ENCODE results near the gene PNMA6E. TPM values are rescaled to one million over a fixed set of nuclear protein-coding genes. Genes with fewer than 3 reads are reported as not detected.
"Not testable (repeated sequence)": the region's sequence is repeated elsewhere in the genome, so short reads cannot be mapped to it uniquely, and the experiment has no call there.

PNMA6E gene
- total RNA-seq, 2 experiments from 2014 or later, result not detected

GRCh38 chrX:153384973-153385372 lies 16.2 kb downstream of the PNMA6E start:
- H3K27ac Mint-ChIP-seq; POLR2A ChIA-PET; H3K4me3 Mint-ChIP-seq; H3K27me3 Mint-ChIP-seq; DNase-seq; H3K36me3 Mint-ChIP-seq; H3K9me3 Mint-ChIP-seq; H3K4me1 Mint-ChIP-seq (ENCODE audit: low read depth): not testable (repeated sequence)
- intact Hi-C loops (cut with micrococcal nuclease), result loop anchor here (5.0 kb wide), 1 partner anchor 353 kb away; no protein-coding TSS in a partner anchor
- CTCF ChIA-PET, result interaction anchor here (1.7 kb wide), 1 partner anchor 14 kb away, joined by 4 read pairs; no protein-coding TSS in a partner anchor

- no peak overlapping the region for H3K27ac Mint-ChIP-seq
- no peak for DNase-seq
- no peaks in the 10 kb centered on the region for H3K9me3 Mint-ChIP-seq
- no peak overlapping the region for H3K4me3 Mint-ChIP-seq
- intact Hi-C loops (cut with micrococcal nuclease), result loop anchor here (5.0 kb wide), 1 partner anchor 352 kb away; no protein-coding TSS in a partner anchor
- POLR2A ChIA-PET, result no interaction called here
- no peaks in the 10 kb centered on the region for H3K27me3 Mint-ChIP-seq
- CTCF ChIA-PET, result no interaction called here
- no peaks in the 10 kb centered on the region for H3K4me1 Mint-ChIP-seq (ENCODE audit: low read depth)
- H3K36me3 Mint-ChIP-seq, result no peaks in the 10 kb centered on the region
Measured at GRCh38 chrX:153384390-153384789, 16.8 kb downstream of the PNMA6E start.

- intact Hi-C loops (cut with micrococcal nuclease), result loop anchor here (5.0 kb wide), 1 partner anchor 351 kb away; no protein-coding TSS in a partner anchor
- ChIA-PET CTCF (no interaction called here), POLR2A (no interaction called here)
- DNase-seq, result no peak
- no peaks in the 10 kb centered on the region for H3K9me3 Mint-ChIP-seq
- no peak overlapping the region for H3K27ac Mint-ChIP-seq
- no peaks in the 10 kb centered on the region for H3K4me1 Mint-ChIP-seq (ENCODE audit: low read depth)
- H3K4me3 Mint-ChIP-seq, result no peak overlapping the region
- H3K36me3 Mint-ChIP-seq, result no peaks in the 10 kb centered on the region
- no peaks in the 10 kb centered on the region for H3K27me3 Mint-ChIP-seq
Measured at GRCh38 chrX:153382563-153383482, 18.3 kb downstream of the PNMA6E start.

GRCh38 chrX:153381684-153382532 lies 19.2 kb downstream of the PNMA6E start:
- POLR2A ChIA-PET, result no interaction called here
- CTCF ChIA-PET, result interaction anchor here (0.9 to 1.2 kb wide), 2 partner anchors 10 to 349 kb away, joined by 3 to 4 read pairs; no protein-coding TSS in a partner anchor
- intact Hi-C loops (cut with micrococcal nuclease), result loop anchor here (5.0 kb wide), 1 partner anchor 350 kb away; no protein-coding TSS in a partner anchor
- Mint-ChIP-seq H3K4me1 (ENCODE audit: low read depth) (no peaks in the 10 kb centered on the region), H3K9me3 (no peaks in the 10 kb centered on the region), H3K27me3 (no peaks in the 10 kb centered on the region), H3K36me3 (no peaks in the 10 kb centered on the region), H3K27ac (no peak overlapping the region), H3K4me3 (no peak overlapping the region)
- peak; percentile 49 for DNase-seq

GRCh38 chrX:153380691-153381090 lies 20.5 kb downstream of the PNMA6E start:
- CTCF ChIA-PET, result interaction anchor here (1.2 kb wide), 1 partner anchor 8 kb away, joined by 3 read pairs; no protein-coding TSS in a partner anchor
- POLR2A ChIA-PET, result no interaction called here
- no peak for DNase-seq
- Mint-ChIP-seq H3K4me1 (ENCODE audit: low read depth) (no peaks in the 10 kb centered on the region), H3K27ac (no peak overlapping the region), H3K27me3 (no peaks in the 10 kb centered on the region), H3K9me3 (no peaks in the 10 kb centered on the region), H3K36me3 (no peaks in the 10 kb centered on the region), H3K4me3 (no peak overlapping the region)
- intact Hi-C loops (cut with micrococcal nuclease), result loop anchor here (5.0 kb wide), 1 partner anchor 348 kb away; no protein-coding TSS in a partner anchor

GRCh38 chrX:153379971-153380581 lies 21.1 kb downstream of the PNMA6E start:
- no peak for DNase-seq
- Mint-ChIP-seq H3K4me3 (no peak overlapping the region), H3K36me3 (no peaks in the 10 kb centered on the region), H3K27ac (no peak overlapping the region), H3K27me3 (no peaks in the 10 kb centered on the region), H3K9me3 (no peaks in the 10 kb centered on the region), H3K4me1 (ENCODE audit: low read depth) (no peaks in the 10 kb centered on the region)
- POLR2A ChIA-PET, result no interaction called here
- intact Hi-C loops (cut with micrococcal nuclease), result loop anchor here (5.0 kb wide), 1 partner anchor 348 kb away; no protein-coding TSS in a partner anchor
- CTCF ChIA-PET, result no interaction called here

- Mint-ChIP-seq H3K4me3 (no peak overlapping the region), H3K9me3 (no peaks in the 10 kb centered on the region)
Measured at GRCh38 chrX:153379508-153379907, 21.6 kb downstream of the PNMA6E start.

GRCh38 chrX:153378607-153379006 lies 22.5 kb downstream of the PNMA6E start:
- no peaks in the 10 kb centered on the region for H3K4me1 Mint-ChIP-seq (ENCODE audit: low read depth)
- no peak for DNase-seq
- intact Hi-C loops (cut with micrococcal nuclease), result no loop called here
- no peaks in the 10 kb centered on the region for H3K36me3 Mint-ChIP-seq
- H3K4me3 Mint-ChIP-seq, result no peak overlapping the region
- POLR2A ChIA-PET, result no interaction called here
- H3K27ac Mint-ChIP-seq, result no peak overlapping the region
- CTCF ChIA-PET, result no interaction called here
- H3K9me3 Mint-ChIP-seq, result no peaks in the 10 kb centered on the region
- no peaks in the 10 kb centered on the region for H3K27me3 Mint-ChIP-seq

More at GRCh38 chrX:153379508-153379907, 21.6 kb downstream of the PNMA6E start:
- H3K27ac Mint-ChIP-seq, result no peak overlapping the region
- intact Hi-C loops (cut with micrococcal nuclease), result no loop called here
- H3K36me3 Mint-ChIP-seq, result no peaks in the 10 kb centered on the region
- H3K27me3 Mint-ChIP-seq, result no peaks in the 10 kb centered on the region
- no peaks in the 10 kb centered on the region for H3K4me1 Mint-ChIP-seq (ENCODE audit: low read depth)
- ChIA-PET POLR2A (no interaction called here), CTCF (no interaction called here)
- no peak for DNase-seq

GRCh38 chrX:153377727-153378126 lies 23.4 kb downstream of the PNMA6E start:
- ChIA-PET POLR2A (no interaction called here), CTCF (no interaction called here)
- DNase-seq, result no peak
- Mint-ChIP-seq H3K4me1 (ENCODE audit: low read depth) (no peaks in the 10 kb centered on the region), H3K4me3 (no peak overlapping the region), H3K27me3 (no peaks in the 10 kb centered on the region), H3K9me3 (no peaks in the 10 kb centered on the region), H3K27ac (no peak overlapping the region), H3K36me3 (no peaks in the 10 kb centered on the region)
- intact Hi-C loops (cut with micrococcal nuclease), result no loop called here

- intact Hi-C loops (cut with micrococcal nuclease), result no loop called here
- CTCF ChIA-PET, result no interaction called here
- H3K27me3 Mint-ChIP-seq, result peaks cover 3% of the 10 kb centered on the region
- POLR2A ChIA-PET, result no interaction called here
- H3K36me3 Mint-ChIP-seq, result no peaks in the 10 kb centered on the region
- DNase-seq, result no peak
- H3K27ac Mint-ChIP-seq, result no peak overlapping the region
- H3K4me1 Mint-ChIP-seq (ENCODE audit: low read depth), result peaks cover 10% of the 10 kb centered on the region
- H3K9me3 Mint-ChIP-seq, result no peaks in the 10 kb centered on the region
- H3K4me3 Mint-ChIP-seq, result no peak overlapping the region
Measured at GRCh38 chrX:153375571-153375970, 25.6 kb downstream of the PNMA6E start.

GRCh38 chrX:153374426-153374825 lies 26.7 kb downstream of the PNMA6E start:
- Mint-ChIP-seq H3K9me3 (no peaks in the 10 kb centered on the region), H3K4me3 (no peak overlapping the region), H3K27me3 (peaks cover 3% of the 10 kb centered on the region), H3K27ac (no peak overlapping the region), H3K36me3 (no peaks in the 10 kb centered on the region), H3K4me1 (ENCODE audit: low read depth) (peaks cover 21% of the 10 kb centered on the region)
- intact Hi-C loops (cut with micrococcal nuclease), result no loop called here
- ChIA-PET POLR2A (no interaction called here), CTCF (no interaction called here)
- DNase-seq, result no peak

GRCh38 chrX:153372949-153373348 lies 28.2 kb downstream of the PNMA6E start:
- no peak overlapping the region for H3K27ac Mint-ChIP-seq
- H3K4me1 Mint-ChIP-seq (ENCODE audit: low read depth), result peaks cover 21% of the 10 kb centered on the region
- intact Hi-C loops (cut with micrococcal nuclease), result no loop called here
- H3K36me3 Mint-ChIP-seq, result no peaks in the 10 kb centered on the region
- H3K4me3 Mint-ChIP-seq, result no peak overlapping the region
- CTCF ChIA-PET, result interaction anchor here (1.3 kb wide), 1 partner anchor 8 kb away, joined by 3 read pairs; no protein-coding TSS in a partner anchor
- no peaks in the 10 kb centered on the region for H3K9me3 Mint-ChIP-seq
- no peak for DNase-seq
- POLR2A ChIA-PET, result no interaction called here
- H3K27me3 Mint-ChIP-seq, result peaks cover 3% of the 10 kb centered on the region

All from activated CD4-positive, alpha-beta memory T cell treated with anti-CD3 and anti-CD28 coated beads for 36 hours (primary cell).